Activated CD4-positive, alpha-beta T cell treated with anti-CD3 and anti-CD28 coated beads, Interleukin-2, amount 50 U/mL, for 4 hours (primary cell): ENCODE results near the gene CD14.
"Not testable (repeated sequence)": the region's sequence is repeated elsewhere in the genome, so short reads cannot be mapped to it uniquely, and the experiment has no call there.

Experiments
- DNase-seq, 2 experiments: peaks; one replicate each; pipeline ENCODE4 v3.0.0-alpha.2; 2020

Gene CD14

GRCh38 chr5:140633021-140633471 is at the start of gene CD14:
Gene CD14, minus strand, starts transcription at chr5:140633175. Its CDS starts 104 bp downstream, at chr5:140633071.
- DNase-seq = no peak

DNA sequence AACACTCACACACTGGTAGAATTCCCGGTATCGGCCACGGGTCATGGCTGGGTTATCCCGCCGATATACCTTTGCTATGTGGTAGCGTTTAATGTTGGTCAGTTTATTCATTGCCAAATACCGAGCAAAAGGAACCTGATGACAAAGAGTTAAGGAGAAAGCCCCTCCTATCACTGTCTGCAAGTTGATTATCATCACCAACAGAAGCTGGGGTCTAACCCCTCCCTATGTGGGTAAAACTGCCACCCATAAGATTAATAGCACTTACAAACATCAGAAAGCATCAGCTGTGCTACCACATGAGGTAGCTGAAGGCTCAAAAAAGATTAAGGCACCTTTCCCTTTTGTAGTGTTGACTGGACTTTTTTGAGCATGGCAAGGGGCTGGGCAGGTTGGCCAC is 46.0 kb upstream of the CD14 start:
- no peak for DNase-seq

DNA sequence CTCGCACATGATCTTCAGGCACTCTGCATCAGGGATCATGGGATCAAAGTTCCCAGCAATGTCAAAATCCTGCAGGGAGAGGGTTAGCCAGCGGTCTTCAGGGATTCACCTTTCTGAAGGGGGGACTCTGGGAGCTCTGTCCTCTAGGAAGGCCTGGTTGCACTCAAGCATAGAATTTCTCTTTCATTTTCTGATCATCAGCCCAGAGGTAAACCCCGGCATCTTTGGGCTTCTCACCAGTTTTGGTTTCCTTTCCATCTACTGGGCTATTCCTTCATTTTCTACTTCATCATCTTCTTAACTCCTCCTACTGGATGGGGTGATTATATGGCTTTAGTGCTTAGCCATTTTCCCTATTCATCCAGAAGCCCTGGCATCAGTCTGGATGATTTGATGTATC is 45.0 kb upstream of the CD14 start:
- no peak for DNase-seq

DNA sequence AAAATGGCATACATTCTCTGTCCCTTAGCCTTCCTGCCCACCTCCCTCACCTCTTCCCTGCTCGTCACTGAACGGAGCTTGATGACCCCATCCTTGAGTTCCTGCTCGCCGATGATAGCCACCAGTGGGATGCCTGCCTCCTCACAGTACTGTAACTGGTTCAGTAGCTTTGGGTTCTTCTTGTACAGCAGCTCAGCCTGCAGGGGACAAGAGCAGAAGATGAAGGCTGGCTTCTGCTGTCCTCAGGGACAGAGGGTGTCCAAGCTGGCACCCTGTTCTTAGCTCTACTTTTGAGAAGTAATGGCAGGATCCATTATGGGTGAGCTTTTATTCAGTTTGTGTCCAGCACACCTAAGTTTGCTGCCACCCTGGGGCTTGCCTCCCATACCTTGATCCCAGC is 41.7 kb upstream of the CD14 start:
- DNase-seq = no peak

- DNase-seq = no peak
Observed at GRCh38 chr5:140674211-140674610, 41.2 kb upstream of the CD14 start.

GRCh38 chr5:140673187-140673976 is 40.4 kb upstream of the CD14 start, which contains the start of gene DND1:
Gene DND1, minus strand, starts transcription at chr5:140673576. Its CDS starts 34 bp downstream, at chr5:140673542.
- no peak for DNase-seq

- DNase-seq = no peak
Observed at GRCh38 chr5:140672455-140673186, 39.6 kb upstream of the CD14 start.

- no peak for DNase-seq
Observed at GRCh38 chr5:140671472-140672125, 38.6 kb upstream of the CD14 start.

- DNase-seq = not testable (repeated sequence)
Observed at GRCh38 chr5:140671035-140671434, 38.1 kb upstream of the CD14 start.

DNA sequence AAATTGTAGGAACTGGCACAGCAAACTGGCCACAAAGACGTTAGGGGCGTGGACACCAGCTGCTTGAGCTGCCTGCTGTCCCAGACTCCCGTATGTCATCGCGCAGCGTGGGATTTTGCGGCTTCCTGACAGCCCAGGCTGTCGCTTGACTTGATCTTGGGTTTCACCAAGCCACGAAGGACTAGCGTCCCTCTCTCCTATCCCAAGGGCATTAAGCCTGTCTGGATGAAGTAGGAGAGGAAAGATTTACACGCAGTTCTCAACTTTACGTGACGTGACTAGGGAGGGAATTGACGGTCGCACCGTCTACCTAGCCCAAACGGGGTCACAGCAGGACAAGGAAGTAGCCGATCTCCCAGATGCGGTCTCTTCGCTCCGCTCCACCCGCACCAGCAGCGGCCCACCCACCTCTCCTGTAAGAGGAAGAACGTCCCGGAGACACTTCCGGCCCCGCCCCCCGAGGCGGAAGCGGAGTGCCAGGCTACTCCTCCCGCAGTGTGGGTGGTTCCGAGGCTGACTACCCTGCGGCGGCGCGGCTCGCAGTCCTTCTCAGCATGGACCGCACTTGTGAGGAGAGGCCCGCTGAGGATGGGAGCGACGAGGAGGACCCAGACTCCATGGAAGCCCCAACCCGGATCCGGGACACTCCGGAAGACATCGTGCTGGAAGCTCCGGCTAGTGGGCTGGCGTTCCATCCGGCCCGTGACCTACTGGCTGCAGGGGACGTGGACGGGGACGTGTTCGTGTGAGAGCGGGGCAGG is 31.6 kb upstream of the CD14 start, which contains the start of gene WDR55:
Gene WDR55, plus strand, starts transcription at position 546 of the 761 bp plus-strand sequence. Its CDS starts 9 bp downstream, at position 555.
- peak; percentile 94 for DNase-seq

DNA sequence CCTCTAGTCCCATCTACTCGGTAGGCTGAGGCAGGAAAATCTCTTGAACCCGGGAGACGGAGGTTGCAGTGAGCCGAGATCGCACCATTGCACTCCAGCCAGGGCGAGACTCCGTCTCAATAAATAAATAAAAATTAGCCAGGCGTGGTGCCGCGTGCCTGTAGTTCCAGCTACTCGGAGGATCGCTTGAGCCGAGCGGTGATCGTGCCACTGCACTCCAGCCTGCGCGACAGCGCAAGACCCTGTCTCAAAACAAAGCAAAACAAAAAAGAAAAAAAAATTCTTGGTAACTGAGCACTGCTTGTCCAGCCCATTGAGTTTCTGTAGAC is 31.0 kb upstream of the CD14 start:
- DNase-seq = no peak

DNA sequence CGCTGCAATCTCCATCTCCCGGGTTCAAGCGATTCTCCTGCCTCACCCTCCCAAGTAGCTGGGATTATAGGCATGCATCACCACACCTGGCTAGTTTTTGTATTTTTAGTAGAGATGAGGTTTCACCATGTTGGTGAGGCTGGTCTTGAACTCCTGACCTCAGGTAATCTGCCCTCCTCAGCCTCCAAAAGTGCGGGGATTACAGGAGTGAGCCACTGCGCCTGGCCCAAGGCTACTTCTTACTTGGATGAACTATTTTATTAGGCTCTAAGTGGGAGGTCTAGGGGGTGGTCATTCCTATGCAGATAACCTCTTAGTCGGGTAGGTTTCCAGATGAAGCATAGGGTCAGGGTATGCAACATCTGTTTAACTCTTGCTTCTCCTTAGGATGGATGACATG is 27.4 kb upstream of the CD14 start:
- not testable (repeated sequence) for DNase-seq

- DNase-seq = no peak
Observed at GRCh38 chr5:140658870-140659269, 25.9 kb upstream of the CD14 start.

DNA sequence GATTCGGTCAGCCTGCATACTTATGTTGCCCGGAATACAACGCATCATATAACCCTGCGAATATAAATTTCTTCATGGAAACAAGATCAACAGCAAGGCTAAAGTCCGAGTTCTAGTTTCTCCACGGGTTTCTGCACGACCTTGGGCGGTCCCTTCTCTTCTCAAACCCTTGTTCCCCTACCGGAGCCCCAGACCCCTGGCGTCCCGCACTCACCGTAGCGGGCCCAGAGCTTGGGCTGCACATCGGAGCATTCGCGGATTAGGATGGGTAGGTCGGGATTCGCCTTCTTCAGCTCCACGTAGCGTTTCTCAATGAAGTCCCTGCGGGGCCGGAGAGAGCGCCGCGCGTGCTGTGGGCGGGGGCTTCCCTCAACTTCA is 14.1 kb upstream of the CD14 start:
- DNase-seq = no peak

GRCh38 chr5:140642718-140643117 is 9.7 kb upstream of the CD14 start:
- no peak for DNase-seq

DNA sequence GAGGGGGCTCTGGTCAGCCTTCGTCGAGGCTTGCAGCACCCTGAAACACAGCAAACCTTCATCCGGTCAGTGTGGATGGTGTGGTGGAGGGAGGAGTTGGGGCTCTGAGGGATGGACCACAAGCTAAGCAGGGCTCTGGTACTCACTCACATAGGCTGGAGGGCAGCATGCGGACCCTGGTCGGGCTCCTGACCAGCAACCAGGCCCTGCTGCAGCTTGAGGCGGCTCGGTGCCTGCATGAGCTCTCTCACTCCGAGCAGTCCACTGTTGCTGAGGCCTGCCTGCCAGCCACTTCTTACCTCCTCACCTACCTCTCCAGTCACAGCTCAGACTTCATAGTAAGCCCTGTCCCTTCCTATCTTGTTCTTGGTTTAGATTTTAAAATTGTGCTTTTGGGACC is 8.7 kb upstream of the CD14 start:
- DNase-seq = no peak

DNA sequence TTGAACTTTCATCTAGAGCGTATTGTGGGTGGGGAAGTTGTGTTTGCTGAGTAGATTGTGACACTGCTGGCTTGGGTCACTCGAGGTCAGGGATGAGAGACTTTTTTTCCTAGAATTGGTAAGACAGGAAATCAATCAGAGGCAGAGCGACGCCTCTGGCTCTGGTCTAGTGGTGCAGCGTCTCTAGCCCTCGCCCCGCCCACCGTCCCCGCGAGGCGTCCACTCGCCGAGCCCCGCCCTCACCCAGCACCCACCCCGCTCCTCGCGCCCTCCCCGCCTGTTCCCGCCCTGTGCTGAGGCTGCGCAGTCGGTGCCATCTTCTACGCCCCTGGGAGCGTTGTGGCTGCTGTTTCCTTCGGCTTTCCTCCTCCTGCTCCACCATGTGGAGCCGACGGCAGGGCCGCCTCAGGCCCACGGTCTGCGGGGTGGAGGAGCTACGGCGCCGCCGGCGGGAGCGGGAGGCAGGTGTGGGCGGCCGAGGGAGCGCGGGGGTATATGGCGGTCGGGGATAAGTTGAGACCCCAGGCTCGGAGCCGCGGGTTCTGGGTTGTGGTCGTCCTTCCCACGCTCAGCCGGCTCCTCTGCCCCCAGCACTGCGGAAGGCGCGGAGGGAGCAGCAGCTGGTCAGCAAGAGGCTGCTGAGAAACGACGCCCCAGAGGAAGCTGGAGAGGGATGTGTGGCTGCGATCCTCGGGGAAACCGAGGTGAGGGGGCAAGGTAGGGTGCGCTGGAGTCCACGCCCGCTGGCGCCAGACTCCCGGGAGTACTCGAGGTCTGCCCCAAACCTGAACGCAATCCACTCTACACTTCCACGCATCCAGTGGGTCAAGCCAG is 6.4 kb upstream of the CD14 start, which contains the start of gene TMCO6:
Gene TMCO6, plus strand, starts transcription at position 304 of the 834 bp plus-strand sequence. Its CDS starts 77 bp downstream, at position 381.
- peak; percentile 97 for DNase-seq

- not testable (repeated sequence) for DNase-seq
Observed at GRCh38 chr5:140638898-140639147, 5.8 kb upstream of the CD14 start.

DNA sequence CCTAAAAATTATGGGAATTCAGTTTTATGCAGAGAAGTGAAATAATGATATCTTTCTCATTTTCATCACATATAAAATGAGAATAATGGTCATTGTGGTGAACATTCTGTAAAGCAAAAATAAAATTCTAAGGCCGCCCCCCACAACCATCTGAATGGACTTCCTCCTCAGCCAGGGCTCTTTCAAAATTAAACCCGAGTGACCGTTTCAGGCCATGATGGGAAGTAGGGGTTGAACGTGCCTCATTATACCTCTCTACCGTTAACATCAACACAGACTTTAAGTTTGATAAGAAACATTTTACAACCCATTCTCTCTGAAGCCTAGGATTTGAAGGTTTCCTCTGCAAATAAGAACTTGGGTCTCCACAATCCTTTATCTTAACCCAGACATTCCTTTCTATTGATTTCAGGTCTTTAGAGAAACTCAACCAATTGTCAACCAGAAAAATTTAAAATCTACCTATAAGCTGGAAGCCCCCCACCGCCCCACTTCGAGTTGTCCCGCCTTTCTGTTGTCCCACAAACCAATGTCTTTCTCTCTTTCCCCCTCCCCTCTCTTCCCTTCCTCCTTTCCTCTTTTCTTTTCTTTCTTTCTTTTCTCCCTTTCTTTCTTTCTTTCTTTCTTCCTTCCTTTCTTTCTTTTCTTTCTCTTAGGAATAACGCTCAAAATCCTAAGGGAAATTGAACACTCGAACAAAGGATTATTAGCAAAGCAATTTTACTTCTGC is 4.6 kb upstream of the CD14 start:
- DNase-seq = no peak

DNA sequence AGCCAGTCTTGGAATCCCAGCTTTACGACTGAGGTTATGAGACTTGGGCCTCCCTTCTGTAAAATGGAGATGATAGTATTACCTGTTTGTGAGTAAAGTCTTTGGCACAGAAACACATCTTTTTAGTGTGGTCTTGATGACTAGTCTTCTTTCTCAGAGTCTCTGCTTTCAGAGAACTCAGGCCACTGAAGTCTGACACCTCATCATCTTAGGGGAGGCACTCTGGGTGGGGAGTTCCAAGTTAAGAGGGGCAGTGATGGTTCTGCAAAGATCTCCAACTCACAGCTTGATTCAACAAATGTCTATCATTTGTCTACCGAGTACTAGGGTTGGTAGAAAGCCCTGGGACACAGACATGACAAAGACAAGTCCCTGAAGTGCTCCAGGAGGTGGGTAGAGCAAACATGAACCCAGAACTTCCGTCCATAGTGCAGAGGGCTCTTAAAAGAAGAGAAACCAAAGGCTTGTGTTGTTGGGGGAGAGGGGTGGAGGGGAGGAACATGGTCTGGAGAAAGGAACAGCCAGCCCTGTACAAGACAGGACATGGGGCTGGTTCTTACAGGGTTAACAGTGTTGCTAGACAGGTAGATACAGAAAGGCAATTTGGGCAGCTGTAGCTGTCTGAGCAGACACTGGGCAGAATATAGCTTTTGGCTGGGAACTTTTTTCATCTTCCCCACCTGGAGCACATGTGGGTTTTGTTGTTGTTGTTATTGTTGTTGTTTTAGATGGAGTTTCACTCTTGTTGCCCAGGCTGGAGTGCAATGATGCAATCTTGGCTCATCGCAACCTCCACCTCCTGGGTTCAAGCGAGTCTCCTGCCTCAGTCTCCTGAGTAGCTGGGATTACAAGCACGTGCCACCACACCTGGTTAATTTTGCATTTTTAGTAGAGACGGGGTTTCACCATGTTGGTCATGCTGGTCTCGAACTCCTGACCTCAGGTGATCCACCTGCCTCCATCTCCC is 2.6 kb upstream of the CD14 start:
- no peak for DNase-seq
